ENCODE data around the gene CAMK2A.

CAMK2A gene

GRCh38 chr5:150254363-150254762, 35.2 kb downstream of the CAMK2A start:
- TF ChIP-seq YY1 (tag by site-specific recombination; IDR thresholded peaks at IDR 0.05) (no peak), ZNF670 (tag by site-specific recombination; IDR thresholded peaks at IDR 0.05; ENCODE audit: low read depth) (no peak), ZNF626 (tag by site-specific recombination; IDR thresholded peaks at IDR 0.05) (no peak), ZNF2 (tag by site-specific recombination; IDR thresholded peaks at IDR 0.05) (no peak), ZBTB20 (tag by site-specific recombination; IDR thresholded peaks at IDR 0.05) (no peak), ZNF791 (tag by site-specific recombination; IDR thresholded peaks at IDR 0.05) (no peak)
- TF ChIP-seq, protein P1, sequence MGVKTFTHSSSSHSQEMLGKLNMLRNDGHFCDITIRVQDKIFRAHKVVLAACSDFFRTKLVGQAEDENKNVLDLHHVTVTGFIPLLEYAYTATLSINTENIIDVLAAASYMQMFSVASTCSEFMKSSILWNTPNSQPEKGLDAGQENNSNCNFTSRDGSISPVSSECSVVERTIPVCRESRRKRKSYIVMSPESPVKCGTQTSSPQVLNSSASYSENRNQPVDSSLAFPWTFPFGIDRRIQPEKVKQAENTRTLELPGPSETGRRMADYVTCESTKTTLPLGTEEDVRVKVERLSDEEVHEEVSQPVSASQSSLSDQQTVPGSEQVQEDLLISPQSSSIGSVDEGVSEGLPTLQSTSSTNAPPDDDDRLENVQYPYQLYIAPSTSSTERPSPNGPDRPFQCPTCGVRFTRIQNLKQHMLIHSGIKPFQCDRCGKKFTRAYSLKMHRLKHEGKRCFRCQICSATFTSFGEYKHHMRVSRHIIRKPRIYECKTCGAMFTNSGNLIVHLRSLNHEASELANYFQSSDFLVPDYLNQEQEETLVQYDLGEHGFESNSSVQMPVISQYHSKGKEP (tag by site-specific recombination; IDR thresholded peaks at IDR 0.05), result no peak
- TF ChIP-seq, protein P2, sequence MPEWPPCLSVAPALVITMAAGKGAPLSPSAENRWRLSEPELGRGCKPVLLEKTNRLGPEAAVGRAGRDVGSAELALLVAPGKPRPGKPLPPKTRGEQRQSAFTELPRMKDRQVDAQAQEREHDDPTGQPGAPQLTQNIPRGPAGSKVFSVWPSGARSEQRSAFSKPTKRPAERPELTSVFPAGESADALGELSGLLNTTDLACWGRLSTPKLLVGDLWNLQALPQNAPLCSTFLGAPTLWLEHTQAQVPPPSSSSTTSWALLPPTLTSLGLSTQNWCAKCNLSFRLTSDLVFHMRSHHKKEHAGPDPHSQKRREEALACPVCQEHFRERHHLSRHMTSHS (tag by site-specific recombination; IDR thresholded peaks at IDR 0.05), result no peak
- H3K9me3 ChIP-seq (ENCODE audit: control insufficient read depth, insufficient read depth, low read depth, low read length), result no peaks in the 10 kb centered on the region
- CTCF ChIA-PET, result interaction anchor here (1.1 to 2.2 kb wide), 2 partner anchors 8 to 96 kb away, joined by 3 to 5 read pairs; no protein-coding TSS in a partner anchor
- H3K27ac ChIP-seq (ENCODE audit: extremely low read depth, low read depth, low read length), result no peak overlapping the region
- no peaks in the 10 kb centered on the region for H3K4me1 ChIP-seq (ENCODE audit: control insufficient read depth, insufficient read depth, low read length)
- no peaks in the 10 kb centered on the region for H3K36me3 ChIP-seq (ENCODE audit: control insufficient read depth in 2 of 2, insufficient read depth in 1 of 2, low read length in 2 of 2)
- no peak overlapping the region for H3K4me3 ChIP-seq (ENCODE audit: low read depth, low read length)
- POLR2A ChIA-PET, result no interaction called here

DNA sequence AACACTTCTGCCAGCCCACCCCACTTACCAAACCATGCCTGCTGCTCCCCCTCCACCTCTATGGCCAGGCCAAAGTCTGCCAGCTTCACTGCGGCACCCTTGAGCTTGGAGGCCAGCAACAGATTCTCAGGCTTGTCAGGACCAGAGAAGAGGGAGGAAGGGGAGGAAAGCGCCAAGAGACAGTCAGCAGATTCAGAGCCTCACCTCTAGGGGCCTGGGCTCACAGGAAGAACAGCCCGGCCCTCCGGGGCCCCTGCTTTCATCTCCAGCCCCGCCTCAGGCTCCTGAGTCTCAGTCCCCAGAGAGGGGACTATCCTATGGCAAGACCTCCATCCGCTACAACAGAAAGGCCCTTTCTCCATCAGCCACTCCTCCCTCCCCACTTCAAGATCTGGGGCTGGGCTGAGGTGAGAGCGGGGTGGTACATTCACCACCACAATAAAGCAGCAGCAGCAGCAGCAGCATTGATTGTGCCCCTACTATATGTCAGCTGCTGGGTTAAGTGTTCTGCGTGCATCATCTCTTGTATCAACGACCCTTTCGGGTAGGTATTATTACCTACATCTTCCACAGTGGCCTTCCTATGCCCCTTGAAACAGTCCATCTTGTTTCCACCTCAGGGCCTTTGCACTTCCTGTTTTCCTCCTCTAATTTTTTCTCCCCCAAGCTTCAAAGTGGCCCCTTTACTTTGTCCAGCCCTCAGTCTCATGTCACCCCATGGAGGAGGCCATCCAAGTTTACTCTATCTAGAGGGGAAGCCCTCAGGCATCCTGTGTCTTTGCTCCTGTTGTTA, 36.0 kb downstream of the CAMK2A start:
- Histone ChIP-seq H3K4me3 (ENCODE audit: low read depth, low read length) (no peak overlapping the region), H3K4me1 (ENCODE audit: control insufficient read depth, insufficient read depth, low read length) (no peaks in the 10 kb centered on the region), H3K27ac (ENCODE audit: extremely low read depth, low read depth, low read length) (no peak overlapping the region), H3K9me3 (ENCODE audit: control insufficient read depth, insufficient read depth, low read depth, low read length) (no peaks in the 10 kb centered on the region), H3K36me3 (ENCODE audit: control insufficient read depth in 2 of 2, insufficient read depth in 1 of 2, low read length in 2 of 2) (no peaks in the 10 kb centered on the region)
- ChIA-PET CTCF (interaction anchor here (2.2 kb wide), 1 partner anchor 97 kb away, joined by 5 read pairs; no protein-coding TSS in a partner anchor), POLR2A (no interaction called here)
- TF ChIP-seq YY2 (tag by site-specific recombination; IDR thresholded peaks at IDR 0.05), result no peak
- no peak for TF ChIP-seq ZBTB20 (tag by site-specific recombination; IDR thresholded peaks at IDR 0.05)
- TF ChIP-seq ZNF341 (tag by site-specific recombination; IDR thresholded peaks at IDR 0.05; ENCODE audit: low read depth), result peak; percentile 35; the same call in 1 of the 2 replicates
- TF ChIP-seq PRDM4 (tag by site-specific recombination; IDR thresholded peaks at IDR 0.05), result peak; percentile 52; the same call in 1 of the 2 replicates
- no peak for TF ChIP-seq ZNF530 (tag by site-specific recombination; IDR thresholded peaks at IDR 0.05; ENCODE audit: low read depth)
- TF ChIP-seq ZNF623 (tag by site-specific recombination; IDR thresholded peaks at IDR 0.05), result peak; percentile 95

DNA sequence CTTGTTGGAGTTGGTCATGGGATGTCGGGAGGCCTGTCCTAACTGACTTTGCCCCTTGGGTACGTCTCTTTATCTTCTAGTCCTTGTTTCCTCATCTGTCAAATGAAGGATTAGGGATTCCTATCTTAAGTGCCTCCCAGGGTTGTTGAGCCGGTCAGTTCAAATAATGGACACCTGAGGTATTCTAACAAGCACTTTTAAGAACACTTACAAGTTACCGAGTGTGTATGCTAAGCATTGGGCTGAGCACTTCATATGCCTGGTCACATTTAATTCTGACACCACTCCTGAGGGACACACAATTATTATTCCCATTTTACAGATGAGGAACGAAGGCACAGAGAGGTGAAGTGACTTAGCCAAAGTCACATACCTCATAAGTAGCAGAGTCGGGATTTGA, 37.1 kb downstream of the CAMK2A start:
- CTCF ChIA-PET, result no interaction called here
- POLR2A ChIA-PET, result no interaction called here

More for the DNA sequence above, 37.1 kb downstream of the CAMK2A start:
- Histone ChIP-seq H3K36me3 (ENCODE audit: control insufficient read depth in 2 of 2, insufficient read depth in 1 of 2, low read length in 2 of 2) (no peaks in the 10 kb centered on the region), H3K9me3 (ENCODE audit: control insufficient read depth, insufficient read depth, low read depth, low read length) (no peaks in the 10 kb centered on the region), H3K4me3 (ENCODE audit: low read depth, low read length) (no peak overlapping the region), H3K4me1 (ENCODE audit: control insufficient read depth, insufficient read depth, low read length) (no peaks in the 10 kb centered on the region), H3K27ac (ENCODE audit: extremely low read depth, low read depth, low read length) (no peak overlapping the region)
- TF ChIP-seq ZNF10 (tag by site-specific recombination; IDR thresholded peaks at IDR 0.05), result no peak
- no peak for TF ChIP-seq ZXDB (tag by site-specific recombination; IDR thresholded peaks at IDR 0.05)

All from HEK293 (cell line).